T-helper 1 cell treated with Interleukin-12 subunit alpha and Interleukin-12 subunit beta and Interleukin-4 antibody, amounts not matched to agents 30 μg/mL and 1 μg/mL, for 36 hours (primary cell): Measurements from ENCODE around the gene ISG15.
"Not testable (repeated sequence)": the region's sequence is repeated elsewhere in the genome, so short reads cannot be mapped to it uniquely, and the experiment has no call there.

Experiments used
- H3K27ac Mint-ChIP-seq: one replicate; pipeline ENCODE4 v1.8.0; 2021; ENCODE audit warnings: mild to moderate bottlenecking, mixed read lengths
- H3K27me3 Mint-ChIP-seq: one replicate; pipeline ENCODE4 v1.8.0; 2021; ENCODE audit warnings: low read depth, mixed read lengths
- H3K36me3 Mint-ChIP-seq: one replicate; pipeline ENCODE4 v1.8.0; 2021; ENCODE audit warnings: low read depth, mixed read lengths
- H3K4me1 Mint-ChIP-seq: one replicate; pipeline ENCODE4 v1.8.0; 2021; ENCODE audit warnings: low read depth, mixed read lengths
- H3K4me3 Mint-ChIP-seq: one replicate; pipeline ENCODE4 v1.8.0; 2021; ENCODE audit warnings: mild to moderate bottlenecking, moderate library complexity, mixed read lengths
- H3K9me3 Mint-ChIP-seq: one replicate; pipeline ENCODE4 v1.8.0; 2021; ENCODE audit warnings: mixed read lengths

ISG15 gene

GRCh38 chr1:1006305-1007159 lies 6.8 kb upstream of the ISG15 start:
- Mint-ChIP-seq H3K9me3 (no peaks in the 10 kb centered on the region), H3K36me3 (no peaks in the 10 kb centered on the region), H3K4me3 (no peak overlapping the region), H3K4me1 (peaks cover 9% of the 10 kb centered on the region), H3K27me3 (peaks cover 31% of the 10 kb centered on the region), H3K27ac (no peak overlapping the region)

DNA sequence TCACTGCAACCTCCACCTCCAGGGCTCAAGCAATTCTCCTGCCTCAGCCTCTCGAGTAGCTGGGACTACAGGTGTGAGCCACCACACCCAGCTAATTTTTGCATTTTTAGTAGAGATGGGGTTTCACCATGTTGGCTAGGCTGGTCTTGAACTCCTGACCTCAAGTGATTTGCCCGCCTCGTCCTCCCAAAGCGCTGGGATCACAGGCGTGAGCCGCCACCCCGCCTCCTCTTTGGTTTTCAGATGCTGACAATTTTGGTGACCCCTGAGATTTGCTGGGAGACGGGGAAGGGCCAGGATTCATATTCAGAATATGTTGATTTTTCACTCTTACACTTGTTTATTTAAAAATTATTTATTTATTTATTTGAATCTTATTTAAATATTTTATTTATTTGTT lies 3.2 kb upstream of the ISG15 start:
- not testable (repeated sequence) for H3K27ac Mint-ChIP-seq, H3K27me3 Mint-ChIP-seq, H3K9me3 Mint-ChIP-seq, H3K4me3 Mint-ChIP-seq
- peaks cover 16% of the 10 kb centered on the region for H3K4me1 Mint-ChIP-seq
- H3K36me3 Mint-ChIP-seq: peaks cover 11% of the 10 kb centered on the region

GRCh38 chr1:1011396-1011949 lies 1.8 kb upstream of the ISG15 start:
- Mint-ChIP-seq H3K36me3 (peaks cover 12% of the 10 kb centered on the region), H3K4me1 (peaks cover 17% of the 10 kb centered on the region), H3K27ac (no peak overlapping the region), H3K27me3 (peaks cover 6% of the 10 kb centered on the region), H3K9me3 (no peaks in the 10 kb centered on the region), H3K4me3 (no peak overlapping the region)

DNA sequence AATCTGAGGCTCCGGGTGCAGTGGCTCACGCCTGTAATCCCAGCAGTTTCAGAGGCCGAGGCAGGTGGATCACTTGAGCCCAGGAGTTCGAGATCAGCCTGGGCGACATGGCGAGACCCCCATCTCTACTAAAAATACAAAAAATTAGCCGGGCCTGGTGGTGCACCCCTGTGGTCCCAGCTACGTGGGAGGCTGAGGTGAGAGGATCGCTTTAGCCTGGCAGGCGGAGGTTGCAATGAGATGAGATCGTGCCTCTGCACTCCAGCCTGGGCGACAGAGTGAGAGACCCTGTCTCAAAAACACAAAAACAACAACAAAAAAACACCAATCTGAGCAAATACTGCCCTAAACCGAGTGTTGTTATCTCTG lies 577 bp upstream of the ISG15 start:
- not testable (repeated sequence) for H3K9me3 Mint-ChIP-seq, H3K27me3 Mint-ChIP-seq
- Mint-ChIP-seq H3K27ac (peak overlapping the region; percentile 97), H3K4me1 (peaks cover 23% of the 10 kb centered on the region), H3K4me3 (peak overlapping the region; percentile 88), H3K36me3 (peaks cover 17% of the 10 kb centered on the region)

- peak overlapping the region; percentile 97 for H3K27ac Mint-ChIP-seq
- peak overlapping the region; percentile 88 for H3K4me3 Mint-ChIP-seq
- H3K27me3 Mint-ChIP-seq: no peaks in the 10 kb centered on the region
- peaks cover 17% of the 10 kb centered on the region for H3K36me3 Mint-ChIP-seq
- no peaks in the 10 kb centered on the region for H3K9me3 Mint-ChIP-seq
- peaks cover 23% of the 10 kb centered on the region for H3K4me1 Mint-ChIP-seq
Measured at GRCh38 chr1:1013922-1014648, 788 bp downstream of the ISG15 start.

- no peaks in the 10 kb centered on the region for H3K27me3 Mint-ChIP-seq
- peak overlapping the region; percentile 88 for H3K4me3 Mint-ChIP-seq
- H3K9me3 Mint-ChIP-seq: no peaks in the 10 kb centered on the region
- H3K27ac Mint-ChIP-seq: peak overlapping the region; percentile 97
- H3K36me3 Mint-ChIP-seq: peaks cover 17% of the 10 kb centered on the region
- peaks cover 23% of the 10 kb centered on the region for H3K4me1 Mint-ChIP-seq
Measured at GRCh38 chr1:1014799-1015681, 1.7 kb downstream of the ISG15 start.

DNA sequence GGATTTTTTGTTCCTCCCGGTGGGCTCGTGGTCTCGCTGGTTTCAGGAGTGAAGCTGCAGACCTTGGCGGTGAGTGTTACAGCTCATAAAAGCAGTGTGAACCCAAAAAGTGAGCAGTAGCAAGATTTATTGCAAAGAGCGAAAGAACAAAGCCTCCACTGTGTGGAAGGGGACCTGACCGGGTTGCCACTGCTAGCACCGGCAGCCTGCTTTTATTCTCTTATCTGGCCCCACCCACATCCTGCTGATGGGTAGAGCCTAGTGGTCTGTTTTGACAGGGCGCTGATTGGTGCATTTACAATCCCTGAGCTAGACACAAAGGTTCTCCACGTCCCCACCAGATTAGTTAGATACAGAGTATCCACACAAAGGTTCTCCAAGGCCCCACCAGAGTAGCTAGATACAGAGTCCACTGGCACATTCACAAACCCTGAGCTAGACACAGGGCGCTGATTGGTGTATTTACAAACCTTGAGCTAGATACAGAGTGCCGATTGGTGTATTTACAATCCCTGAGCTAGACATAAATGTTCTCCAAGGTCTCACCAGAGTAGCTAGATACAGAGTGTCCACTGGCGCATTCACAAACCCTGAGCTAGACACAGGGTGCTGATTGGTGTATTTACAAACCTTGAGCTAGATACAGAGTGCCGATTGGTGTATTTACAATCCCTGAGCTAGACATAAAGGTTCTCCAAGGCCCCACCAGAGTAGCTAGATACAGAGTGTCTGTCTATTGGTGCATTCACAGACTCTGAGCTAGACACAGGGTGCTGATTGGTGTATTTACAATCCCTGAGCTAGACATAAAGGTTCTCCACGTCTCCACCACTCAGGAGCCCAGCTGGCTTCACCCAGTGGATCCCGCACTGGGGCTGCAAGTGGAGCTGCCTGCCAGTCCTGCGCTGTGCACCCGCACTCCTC lies 4.4 kb downstream of the ISG15 start:
- H3K27ac Mint-ChIP-seq: peak overlapping the region; percentile 67

GRCh38 chr1:1018321-1018685 lies 5.0 kb downstream of the ISG15 start:
- H3K4me1 Mint-ChIP-seq: peaks cover 22% of the 10 kb centered on the region
- not testable (repeated sequence) for H3K9me3 Mint-ChIP-seq, H3K27me3 Mint-ChIP-seq, H3K4me3 Mint-ChIP-seq, H3K27ac Mint-ChIP-seq
- H3K36me3 Mint-ChIP-seq: peaks cover 15% of the 10 kb centered on the region

More for the DNA sequence above, 4.4 kb downstream of the ISG15 start:
- H3K4me3 Mint-ChIP-seq: peak overlapping the region; percentile 72
- peaks cover 17% of the 10 kb centered on the region for H3K36me3 Mint-ChIP-seq
- H3K4me1 Mint-ChIP-seq: peaks cover 23% of the 10 kb centered on the region
- H3K9me3 Mint-ChIP-seq, H3K27me3 Mint-ChIP-seq: not testable (repeated sequence)

DNA sequence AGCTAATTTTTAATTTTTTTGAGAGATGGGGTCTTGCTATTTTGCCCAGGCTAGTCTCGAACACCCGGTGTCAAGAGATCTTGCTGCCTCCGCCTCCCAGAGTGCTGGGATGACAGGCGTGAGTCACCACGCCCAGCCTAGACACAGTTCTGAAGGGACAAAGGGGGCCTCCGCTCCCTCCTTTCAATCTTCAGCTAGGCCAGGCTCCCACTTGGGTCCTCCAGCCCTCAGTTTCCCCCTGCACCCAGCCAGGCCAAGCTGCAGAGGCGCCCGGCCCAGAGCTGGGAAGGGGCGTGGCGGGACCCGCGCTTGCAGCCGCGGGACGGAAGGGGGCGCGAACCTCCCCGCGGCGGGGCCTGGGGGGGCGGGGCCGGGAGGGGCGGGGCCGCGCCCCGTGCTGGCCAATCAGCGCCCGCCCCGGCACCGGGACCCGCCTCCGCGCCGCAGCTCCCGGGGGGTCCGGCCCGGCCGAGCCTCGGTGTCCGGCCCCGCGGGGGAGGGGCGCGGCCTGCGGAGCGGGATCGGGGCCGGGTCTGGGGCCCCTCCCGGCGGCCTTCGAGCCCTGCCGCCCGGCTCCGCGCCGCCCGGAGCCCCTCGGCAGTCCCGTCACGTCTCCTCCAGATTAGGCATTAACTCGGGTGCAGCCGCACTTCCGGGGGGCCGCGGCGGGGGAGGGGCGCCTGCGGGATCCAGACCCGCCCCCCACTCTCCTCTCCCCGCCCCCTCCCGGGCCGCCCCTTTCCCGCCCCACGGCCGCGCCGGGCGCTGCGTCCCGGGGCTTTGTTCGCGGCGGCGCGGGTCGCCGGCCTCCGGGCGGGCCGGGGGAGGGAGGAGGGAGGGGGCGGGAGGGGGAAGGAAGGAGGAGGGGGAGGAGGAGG lies 6.1 kb downstream of the ISG15 start:
- Mint-ChIP-seq H3K36me3 (peaks cover 7% of the 10 kb centered on the region), H3K4me3 (peak overlapping the region; percentile 59), H3K27me3 (peaks cover 10% of the 10 kb centered on the region), H3K4me1 (peaks cover 16% of the 10 kb centered on the region), H3K27ac (peak overlapping the region; percentile 20), H3K9me3 (no peaks in the 10 kb centered on the region)

DNA sequence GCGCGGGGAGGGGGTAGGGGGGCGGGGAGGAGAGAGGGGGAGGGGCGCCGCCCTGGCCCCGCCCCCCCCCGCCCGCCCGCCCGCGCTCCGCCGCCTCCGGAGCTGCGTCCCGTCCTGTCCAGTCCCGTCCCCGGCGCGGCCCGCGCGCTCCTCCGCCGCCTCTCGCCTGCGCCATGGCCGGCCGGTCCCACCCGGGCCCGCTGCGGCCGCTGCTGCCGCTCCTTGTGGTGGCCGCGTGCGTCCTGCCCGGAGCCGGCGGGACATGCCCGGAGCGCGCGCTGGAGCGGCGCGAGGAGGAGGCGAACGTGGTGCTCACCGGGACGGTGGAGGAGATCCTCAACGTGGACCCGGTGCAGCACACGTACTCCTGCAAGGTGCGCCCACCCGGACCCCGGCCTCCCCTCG lies 6.7 kb downstream of the ISG15 start, which contains the start of gene AGRN:
AGRN (plus strand) TSS at position 121 of the 405 bp plus-strand sequence; CDS start at position 174, 53 bp downstream.
- Mint-ChIP-seq H3K4me1 (peaks cover 13% of the 10 kb centered on the region), H3K36me3 (peaks cover 7% of the 10 kb centered on the region), H3K9me3 (no peaks in the 10 kb centered on the region), H3K27ac (peak within 1 kb of the TSS; percentile 20), H3K27me3 (peaks cover 10% of the 10 kb centered on the region), H3K4me3 (peak within 1 kb of the TSS; percentile 60)

DNA sequence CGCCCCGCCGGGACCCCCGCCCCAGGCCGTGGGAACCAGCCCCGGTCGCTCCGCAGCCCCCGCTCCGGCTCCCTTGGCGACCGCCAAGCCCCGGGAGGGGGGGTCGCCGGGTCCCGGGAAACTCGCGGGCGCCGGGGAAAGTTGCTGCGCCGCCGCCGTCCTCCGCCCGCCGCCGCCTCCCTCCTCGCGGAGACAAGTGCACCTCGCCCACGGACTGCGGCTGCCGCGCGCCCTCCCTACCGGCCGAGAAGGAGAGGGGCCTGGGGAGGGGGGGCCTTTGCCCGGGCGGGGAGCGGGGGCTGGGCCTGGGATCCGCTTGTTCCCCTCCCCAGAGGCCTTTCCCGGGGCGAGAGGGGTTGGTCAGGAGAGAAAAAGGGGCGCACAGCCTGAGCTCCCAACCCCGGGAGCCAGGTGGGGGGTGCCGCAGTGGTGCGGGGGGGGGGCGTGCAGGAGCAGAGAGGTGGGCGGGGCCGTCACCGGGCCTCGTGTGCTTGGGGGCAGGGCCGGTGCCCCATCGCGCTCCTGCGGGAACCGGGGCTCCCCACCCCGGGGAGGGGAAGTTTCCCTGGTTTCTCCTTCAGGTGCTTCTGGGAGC lies 7.2 kb downstream of the ISG15 start:
- Mint-ChIP-seq H3K36me3 (peaks cover 6% of the 10 kb centered on the region), H3K27me3 (peaks cover 10% of the 10 kb centered on the region), H3K4me3 (peak overlapping the region; percentile 60), H3K27ac (no peak overlapping the region), H3K4me1 (peaks cover 10% of the 10 kb centered on the region), H3K9me3 (no peaks in the 10 kb centered on the region)
